ENCODE results near the gene IFITM5. TPM values are rescaled to one million over a fixed set of nuclear protein-coding genes. Genes with fewer than 3 reads are reported as not detected.
A peak's percentile ranks its signal among the peaks of the same experiment; 100 is the strongest.

Gene IFITM5
- total and polyA plus RNA-seq, 9 donors = not detected

GRCh38 chr11:291281-292210 is 7.8 kb downstream of the IFITM5 start:
- WGBS, 3 donors = 86 to 89% (median 87%) methylated on average over 43 to 44 of the region's 44 CpGs
- intact Hi-C loops (cut with DNase I) = loop anchor here in 2 of 4 donors (5.0 kb wide), 2 partner anchors 76 to 86 kb away; partner anchors contain the start of gene B4GALNT4 (in 1 of the 2)
- Histone ChIP-seq H3K27me3 (no peaks in the 10 kb centered on the region), H3K4me3 (no peak overlapping the region), H3K36me3 (no peaks in the 10 kb centered on the region), H3K9me3 (no peaks in the 10 kb centered on the region), H3K4me1 (ENCODE audit: insufficient read depth) (no peaks in the 10 kb centered on the region), H3K27ac (no peak overlapping the region)
- DNase-seq = peak in 3 of 5 donors; percentile 9 to 37 (median 17)
- TF ChIP-seq EP300 (IDR thresholded peaks at IDR 0.05) (no peak), CTCF (IDR thresholded peaks at IDR 0.05) (no peak), POLR2A (IDR thresholded peaks at IDR 0.05) (no peak)

- Histone ChIP-seq H3K27me3 (no peaks in the 10 kb centered on the region), H3K27ac (no peak overlapping the region), H3K36me3 (no peaks in the 10 kb centered on the region), H3K4me1 (ENCODE audit: insufficient read depth) (no peaks in the 10 kb centered on the region), H3K9me3 (no peaks in the 10 kb centered on the region), H3K4me3 (no peak overlapping the region)
- no peak for TF ChIP-seq CTCF (IDR thresholded peaks at IDR 0.05)
- TF ChIP-seq POLR2A (IDR thresholded peaks at IDR 0.05) = no peak
- no peak for TF ChIP-seq EP300 (IDR thresholded peaks at IDR 0.05)
- WGBS, 3 donors = 92 to 95% (median 93%) methylated on average over 11 to 13 of the region's 13 CpGs
- DNase-seq = peak in 3 of 5 donors; percentile 13 to 38 (median 18)
- intact Hi-C loops (cut with DNase I) = loop anchor here in 2 of 4 donors (5.0 kb wide), 2 partner anchors 77 to 87 kb away; partner anchors contain the start of gene B4GALNT4 (in 1 of the 2)
Observed at GRCh38 chr11:290621-291231, 8.6 kb downstream of the IFITM5 start.

GRCh38 chr11:289712-290620 is 9.4 kb downstream of the IFITM5 start:
- H3K36me3 ChIP-seq = no peaks in the 10 kb centered on the region
- peak overlapping the region; percentile 43 for H3K4me3 ChIP-seq
- no peaks in the 10 kb centered on the region for H3K27me3 ChIP-seq
- H3K27ac ChIP-seq = no peak overlapping the region
- TF ChIP-seq EP300 (IDR thresholded peaks at IDR 0.05) (no peak), POLR2A (IDR thresholded peaks at IDR 0.05) (no peak), CTCF (IDR thresholded peaks at IDR 0.05) (no peak)
- WGBS, 3 donors = 89 to 93% (median 90%) methylated on average over 48 of the region's 48 CpGs
- DNase-seq = peak in 4 of 5 donors; percentile 27 to 44 (median 32)
- no peaks in the 10 kb centered on the region for H3K9me3 ChIP-seq
- intact Hi-C loops (cut with DNase I) = loop anchor here in 2 of 4 donors (5.0 kb wide), 2 partner anchors 77 to 87 kb away; partner anchors contain the start of gene B4GALNT4 (in 1 of the 2)
- no peaks in the 10 kb centered on the region for H3K4me1 ChIP-seq (ENCODE audit: insufficient read depth)

- Histone ChIP-seq H3K36me3 (no peaks in the 10 kb centered on the region), H3K4me1 (ENCODE audit: insufficient read depth) (no peaks in the 10 kb centered on the region), H3K9me3 (no peaks in the 10 kb centered on the region), H3K27me3 (no peaks in the 10 kb centered on the region), H3K4me3 (peak overlapping the region; percentile 43), H3K27ac (no peak overlapping the region)
- DNase-seq = peak in 4 of 5 donors; percentile 21 to 43 (median 23)
- intact Hi-C loops (cut with DNase I) = no loop called here
- 15 to 44% (median 21%) methylated on average over 7 to 14 of the region's 14 CpGs for WGBS, 3 donors
- TF ChIP-seq CTCF (IDR thresholded peaks at IDR 0.05) = no peak
- TF ChIP-seq POLR2A (IDR thresholded peaks at IDR 0.05) = no peak
- no peak for TF ChIP-seq EP300 (IDR thresholded peaks at IDR 0.05)
Observed at GRCh38 chr11:289398-289711, 10.0 kb downstream of the IFITM5 start.

All from ovary (tissue), 9 donors.